Karpas-422 (cell line): ENCODE data around the gene MGMT. TPM values are rescaled to one million over a fixed set of nuclear protein-coding genes. Genes with fewer than 3 reads are reported as not detected.

Experiments
- DNase-seq: peaks from one replicate; pipeline ENCODE4 v3.0.0-alpha.2; 2015
- H2AFZ ChIP-seq: fragments of 200-600 bp; sonication (generic); 2 replicates; pipeline ENCODE4 v1.6.1; 2014; ENCODE audit warnings: antibody characterized with exemption, low read length, mixed read lengths
- H3K27ac ChIP-seq: fragments of 200-600 bp; sonication (generic); 2 replicates; pipeline ENCODE4 v1.5.1; 2014; ENCODE audit warnings: mild to moderate bottlenecking, low read length, moderate library complexity
- H3K27me3 ChIP-seq: fragments of 200-600 bp; sonication (generic); 2 replicates; pipeline ENCODE4 v1.6.1; 2014; ENCODE audit warnings: low read length, mixed read lengths
- H3K36me3 ChIP-seq: fragments of 200-600 bp; sonication (generic); 2 replicates; pipeline ENCODE4 v1.6.1; 2014; ENCODE audit warnings: low read length, mixed read lengths; ENCODE audit not compliant: insufficient read depth
- H3K4me1 ChIP-seq: fragments of 200-600 bp; sonication (generic); 2 replicates; pipeline ENCODE4 v1.6.1; 2014; ENCODE audit warnings: mild to moderate bottlenecking, low read length, mixed read lengths
- H3K4me2 ChIP-seq: fragments of 200-600 bp; sonication (generic); 2 replicates; pipeline ENCODE4 v1.6.1; 2014; ENCODE audit warnings: low read length, low read depth, mild to moderate bottlenecking; ENCODE audit not compliant: poor library complexity, severe bottlenecking
- H3K4me3 ChIP-seq: fragments of 200-600 bp; sonication (generic); 2 replicates; pipeline ENCODE4 v1.5.1; 2014; ENCODE audit warnings: mild to moderate bottlenecking, antibody characterized with exemption, low read length, mixed read lengths
- H3K79me2 ChIP-seq: fragments of 200-600 bp; sonication (generic); 2 replicates; pipeline ENCODE4 v1.6.1; 2014; ENCODE audit warnings: mild to moderate bottlenecking, low read length, mixed read lengths
- H3K9ac ChIP-seq: fragments of 200-600 bp; sonication (generic); 2 replicates; pipeline ENCODE4 v1.6.0; 2014; ENCODE audit warnings: low read length
- H3K9me2 ChIP-seq: fragments of 200-600 bp; sonication (generic), shearing (Covaris generic); replicated peaks from 2 replicates; pipeline ENCODE4 v1.6.0; 2014; ENCODE audit warnings: mild to moderate bottlenecking, low read length, moderate library complexity; ENCODE audit not compliant: insufficient read depth
- H3K9me3 ChIP-seq: fragments of 300-700, 200-600 bp; sonication (generic); 2 replicates; pipeline ENCODE4 v1.6.1; 2014; ENCODE audit warnings: low read length, mixed read lengths
- H4K20me1 ChIP-seq: fragments of 200-600 bp; sonication (generic); 2 replicates; pipeline ENCODE4 v1.6.1; 2014; ENCODE audit warnings: mild to moderate bottlenecking, antibody characterized with exemption, low read length, low read depth; ENCODE audit not compliant: insufficient read depth
- total RNA-seq: library from RNA; depleted of rRNA; stranded (reverse); fragments of >200 nt; shearing (Covaris generic); gene quantifications from 2 replicates; pipeline ENCODE4 v1.2.3, GENCODE V29; 2014; ENCODE audit warnings: low replicate concordance

Gene MGMT
- total RNA-seq, 1 experiment from 2014 or later: 22.5 TPM

DNA sequence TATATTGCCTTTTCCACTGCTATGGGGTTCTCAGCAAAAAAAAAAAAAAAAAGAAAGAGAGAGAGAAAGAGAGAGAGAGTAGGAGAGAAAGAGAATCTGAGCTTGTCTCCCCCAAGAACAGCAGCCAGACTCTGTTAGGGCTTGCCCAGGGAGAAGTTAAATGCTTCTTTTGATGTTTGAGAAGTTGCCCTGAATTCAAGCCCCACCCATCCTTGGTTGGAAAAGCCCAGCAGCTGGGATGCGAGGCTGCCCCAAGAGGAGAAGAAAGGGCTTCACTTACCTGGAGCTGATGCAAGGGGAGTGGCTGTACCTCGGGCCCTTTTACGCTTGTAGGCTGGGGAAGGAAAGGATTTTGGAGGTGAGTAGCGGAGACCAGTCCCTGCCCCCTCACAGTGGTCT, 20.9 kb upstream of the MGMT start:
- Histone ChIP-seq H3K4me2 (no peak overlapping the region), H3K9me3 (no peaks in the 10 kb centered on the region), H3K27ac (no peak overlapping the region), H3K79me2 (no peaks in the 10 kb centered on the region), H4K20me1 (no peaks in the 10 kb centered on the region), H3K9ac (no peak overlapping the region), H3K9me2 (no peaks in the 10 kb centered on the region), H3K27me3 (no peaks in the 10 kb centered on the region), H3K4me1 (no peaks in the 10 kb centered on the region), H3K36me3 (no peaks in the 10 kb centered on the region), H2AFZ (no peak overlapping the region), H3K4me3 (no peak overlapping the region)
- DNase-seq: no peak

DNA sequence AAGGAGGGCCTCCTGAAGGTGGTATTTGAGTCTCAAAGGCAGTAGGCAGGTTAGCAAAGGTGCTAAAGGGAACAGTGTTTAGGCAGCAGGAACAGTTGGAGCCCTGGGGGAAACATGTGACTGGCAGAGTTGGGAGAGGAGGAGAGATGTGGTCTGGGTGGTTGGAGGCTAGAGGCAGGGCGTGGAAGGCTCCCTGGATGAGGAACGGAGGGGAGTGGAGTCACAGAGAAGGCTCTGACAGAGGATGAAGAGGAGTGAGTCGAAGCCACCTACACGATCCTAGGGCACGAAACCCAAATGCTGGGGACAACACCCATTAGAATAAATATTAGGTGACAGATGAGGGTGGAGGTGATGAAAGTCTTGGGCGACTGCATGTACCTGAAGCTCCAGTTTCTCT, 19.6 kb upstream of the MGMT start:
- Histone ChIP-seq H3K9me2 (no peaks in the 10 kb centered on the region), H3K4me2 (no peak overlapping the region), H3K27ac (no peak overlapping the region)

DNA sequence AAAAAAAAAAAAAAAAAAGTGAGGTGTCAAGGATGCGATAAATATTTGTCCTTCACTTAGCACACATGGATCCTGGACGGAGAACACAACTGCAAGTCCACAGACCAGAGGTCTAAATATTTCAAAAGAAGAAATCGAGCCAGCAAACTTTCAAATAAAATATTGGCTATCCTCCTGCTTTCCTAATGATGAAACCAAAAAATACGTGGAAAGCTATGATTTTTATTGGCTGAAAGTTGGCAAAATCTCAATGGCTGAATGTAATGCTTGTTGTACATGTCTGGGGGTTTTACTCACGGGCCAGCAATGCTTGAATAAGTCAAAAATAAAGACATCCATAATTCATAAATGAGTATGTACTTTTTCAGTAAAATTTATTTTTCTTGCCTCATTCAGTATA, 19.0 kb upstream of the MGMT start:
- Histone ChIP-seq H3K4me1 (no peaks in the 10 kb centered on the region), H3K79me2 (no peaks in the 10 kb centered on the region), H3K36me3 (no peaks in the 10 kb centered on the region), H4K20me1 (no peaks in the 10 kb centered on the region), H3K4me2 (no peak overlapping the region), H3K9me3 (no peaks in the 10 kb centered on the region), H3K27ac (no peak overlapping the region), H3K27me3 (no peaks in the 10 kb centered on the region), H3K9me2 (no peaks in the 10 kb centered on the region), H3K4me3 (no peak overlapping the region), H2AFZ (no peak overlapping the region), H3K9ac (no peak overlapping the region)
- no peak for DNase-seq

More for the DNA sequence above, 19.6 kb upstream of the MGMT start:
- Histone ChIP-seq H4K20me1 (no peaks in the 10 kb centered on the region), H3K4me1 (no peaks in the 10 kb centered on the region), H3K36me3 (no peaks in the 10 kb centered on the region), H3K9me3 (no peaks in the 10 kb centered on the region), H3K79me2 (no peaks in the 10 kb centered on the region), H2AFZ (no peak overlapping the region), H3K9ac (no peak overlapping the region), H3K27me3 (no peaks in the 10 kb centered on the region), H3K4me3 (no peak overlapping the region)
- DNase-seq: no peak

DNA sequence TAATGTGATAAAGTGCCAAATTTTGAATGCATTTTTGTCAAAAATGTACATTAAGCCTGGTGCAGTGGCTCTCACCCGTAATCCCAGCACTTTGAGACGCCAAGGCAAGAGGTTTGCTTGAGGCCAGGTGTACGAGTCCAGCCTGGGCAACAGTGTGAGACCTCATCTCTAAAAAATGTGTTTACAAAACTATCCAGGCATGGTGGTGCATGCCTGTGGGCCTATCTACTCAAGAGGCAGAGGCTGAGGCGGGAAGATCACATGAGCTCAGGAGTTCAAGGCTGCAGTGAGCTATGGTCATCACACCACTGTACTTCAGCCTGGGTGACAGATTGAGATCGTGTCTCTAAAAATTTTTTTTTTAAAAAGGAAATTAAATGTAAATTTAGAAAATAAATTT, 18.5 kb upstream of the MGMT start:
- Histone ChIP-seq H4K20me1 (no peaks in the 10 kb centered on the region), H3K27me3 (no peaks in the 10 kb centered on the region), H3K4me3 (no peak overlapping the region), H3K4me2 (no peak overlapping the region), H3K27ac (no peak overlapping the region), H3K9ac (no peak overlapping the region), H3K9me3 (no peaks in the 10 kb centered on the region), H3K9me2 (no peaks in the 10 kb centered on the region), H3K36me3 (no peaks in the 10 kb centered on the region), H3K79me2 (no peaks in the 10 kb centered on the region), H2AFZ (no peak overlapping the region), H3K4me1 (no peaks in the 10 kb centered on the region)
- DNase-seq: no peak

GRCh38 chr10:129449893-129450292, 17.1 kb upstream of the MGMT start:
- Histone ChIP-seq H2AFZ (no peak overlapping the region), H3K27ac (no peak overlapping the region), H3K36me3 (no peaks in the 10 kb centered on the region), H3K4me2 (no peak overlapping the region), H3K9me2 (no peaks in the 10 kb centered on the region), H3K9ac (no peak overlapping the region), H3K27me3 (no peaks in the 10 kb centered on the region), H3K79me2 (no peaks in the 10 kb centered on the region), H3K9me3 (no peaks in the 10 kb centered on the region), H3K4me1 (no peaks in the 10 kb centered on the region), H3K4me3 (no peak overlapping the region), H4K20me1 (no peaks in the 10 kb centered on the region)
- DNase-seq: no peak

DNA sequence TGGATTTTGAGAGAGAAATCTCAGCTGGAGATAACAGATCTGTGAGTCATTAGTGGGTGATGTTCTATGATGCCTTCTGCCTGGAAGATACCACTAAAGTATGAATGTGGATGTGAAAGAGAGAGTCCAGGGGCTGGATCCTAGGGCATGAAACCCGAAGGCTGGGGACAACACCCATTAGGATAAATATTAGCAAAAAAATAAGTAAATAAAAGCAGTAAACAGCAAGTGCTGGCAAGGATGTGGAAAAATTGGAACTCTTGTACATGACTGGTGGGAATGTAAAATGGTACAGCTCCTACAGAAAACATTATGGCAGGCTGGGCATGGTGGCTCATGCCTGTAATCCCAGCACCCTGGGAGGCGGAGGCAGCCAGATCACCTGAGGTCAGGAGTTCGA, 16.6 kb upstream of the MGMT start:
- Histone ChIP-seq H2AFZ (no peak overlapping the region), H3K36me3 (no peaks in the 10 kb centered on the region), H4K20me1 (no peaks in the 10 kb centered on the region), H3K27ac (no peak overlapping the region), H3K4me3 (no peak overlapping the region), H3K4me2 (no peak overlapping the region), H3K4me1 (no peaks in the 10 kb centered on the region), H3K9me2 (no peaks in the 10 kb centered on the region), H3K9me3 (no peaks in the 10 kb centered on the region), H3K27me3 (no peaks in the 10 kb centered on the region), H3K79me2 (no peaks in the 10 kb centered on the region), H3K9ac (no peak overlapping the region)
- no peak for DNase-seq

DNA sequence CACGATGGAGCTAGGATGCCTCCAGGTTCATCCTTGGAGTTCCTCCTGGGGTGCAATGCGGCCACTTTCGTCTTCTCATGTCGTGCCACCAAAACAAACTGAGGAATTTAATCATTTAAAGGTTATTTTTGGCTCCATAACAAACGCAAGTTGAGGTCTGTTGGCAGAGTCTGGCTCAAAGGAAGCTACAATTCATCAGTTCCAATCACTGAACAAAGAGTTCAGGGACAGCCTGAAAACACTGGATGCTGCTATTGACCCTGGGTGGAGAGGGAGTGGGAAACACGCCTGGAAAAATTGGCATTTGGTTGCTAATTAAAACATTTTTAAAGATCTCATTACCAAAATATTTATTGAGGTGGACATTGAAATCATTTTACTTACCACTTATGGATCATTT, 11.4 kb upstream of the MGMT start:
- Histone ChIP-seq H3K9me3 (no peaks in the 10 kb centered on the region), H4K20me1 (no peaks in the 10 kb centered on the region), H3K4me1 (no peaks in the 10 kb centered on the region), H3K4me3 (no peak overlapping the region), H3K36me3 (no peaks in the 10 kb centered on the region), H3K9ac (no peak overlapping the region), H3K9me2 (no peaks in the 10 kb centered on the region), H3K27ac (no peak overlapping the region), H3K79me2 (no peaks in the 10 kb centered on the region), H3K27me3 (no peaks in the 10 kb centered on the region), H3K4me2 (no peak overlapping the region), H2AFZ (no peak overlapping the region)
- no peak for DNase-seq

GRCh38 chr10:129459762-129460539, 7.1 kb upstream of the MGMT start:
- Histone ChIP-seq H2AFZ (no peak overlapping the region), H3K4me2 (no peak overlapping the region), H3K4me3 (no peak overlapping the region), H3K9me3 (no peaks in the 10 kb centered on the region), H3K79me2 (no peaks in the 10 kb centered on the region), H3K36me3 (no peaks in the 10 kb centered on the region), H3K27me3 (no peaks in the 10 kb centered on the region), H3K4me1 (peaks cover 14% of the 10 kb centered on the region), H3K9me2 (no peaks in the 10 kb centered on the region), H3K9ac (no peak overlapping the region), H4K20me1 (no peaks in the 10 kb centered on the region), H3K27ac (no peak overlapping the region)
- no peak for DNase-seq
